Measurements from ENCODE around the gene PPP1R8.

PPP1R8 gene

DNA sequence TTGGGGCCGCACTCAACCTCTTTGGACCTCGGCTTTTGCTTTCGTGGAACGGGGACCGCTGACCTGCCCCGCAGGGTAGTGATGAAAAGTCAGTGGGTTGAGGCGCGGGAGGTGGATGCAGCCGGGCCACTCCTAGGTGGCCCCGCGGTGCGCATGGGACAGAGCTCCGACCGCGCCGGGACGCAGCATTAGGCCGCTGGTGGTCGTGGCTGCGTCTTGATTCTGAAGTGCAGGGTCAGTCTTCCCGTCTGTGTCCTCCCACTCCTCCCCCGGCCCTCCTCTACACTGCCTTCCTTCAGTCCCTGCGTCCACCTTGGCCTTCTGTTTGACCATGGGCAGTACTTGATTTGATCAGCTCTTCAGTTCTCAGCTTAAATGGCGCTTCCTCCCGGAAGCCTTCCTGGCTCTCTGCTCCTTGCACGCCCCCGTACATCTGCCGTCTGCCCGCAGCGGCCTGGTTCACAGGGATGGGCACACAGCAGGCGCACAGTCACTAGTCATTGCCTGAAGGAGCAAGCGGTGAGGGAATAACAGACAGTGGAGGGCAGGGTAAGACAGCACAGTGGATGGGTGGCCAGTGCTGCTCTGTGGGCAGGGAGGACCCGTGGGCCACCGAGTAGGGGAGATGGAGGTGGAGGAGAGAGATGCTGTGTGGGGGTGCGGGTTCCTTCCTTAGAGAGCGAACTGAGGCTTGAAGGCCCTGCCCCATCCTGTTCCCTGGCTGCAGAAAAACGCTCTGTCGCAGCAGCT, 42.4 kb downstream of the PPP1R8 start:
- Mint-ChIP-seq H3K9me3 (no peaks in the 10 kb centered on the region), H3K27ac (peak overlapping the region; percentile 81), H3K36me3 (ENCODE audit: low read depth) (peaks cover 14% of the 10 kb centered on the region), H3K4me1 (ENCODE audit: low read depth) (peaks cover 41% of the 10 kb centered on the region), H3K4me3 (peak overlapping the region; percentile 87), H3K27me3 (no peaks in the 10 kb centered on the region)
- DNase-seq, result peak; percentile 62

DNA sequence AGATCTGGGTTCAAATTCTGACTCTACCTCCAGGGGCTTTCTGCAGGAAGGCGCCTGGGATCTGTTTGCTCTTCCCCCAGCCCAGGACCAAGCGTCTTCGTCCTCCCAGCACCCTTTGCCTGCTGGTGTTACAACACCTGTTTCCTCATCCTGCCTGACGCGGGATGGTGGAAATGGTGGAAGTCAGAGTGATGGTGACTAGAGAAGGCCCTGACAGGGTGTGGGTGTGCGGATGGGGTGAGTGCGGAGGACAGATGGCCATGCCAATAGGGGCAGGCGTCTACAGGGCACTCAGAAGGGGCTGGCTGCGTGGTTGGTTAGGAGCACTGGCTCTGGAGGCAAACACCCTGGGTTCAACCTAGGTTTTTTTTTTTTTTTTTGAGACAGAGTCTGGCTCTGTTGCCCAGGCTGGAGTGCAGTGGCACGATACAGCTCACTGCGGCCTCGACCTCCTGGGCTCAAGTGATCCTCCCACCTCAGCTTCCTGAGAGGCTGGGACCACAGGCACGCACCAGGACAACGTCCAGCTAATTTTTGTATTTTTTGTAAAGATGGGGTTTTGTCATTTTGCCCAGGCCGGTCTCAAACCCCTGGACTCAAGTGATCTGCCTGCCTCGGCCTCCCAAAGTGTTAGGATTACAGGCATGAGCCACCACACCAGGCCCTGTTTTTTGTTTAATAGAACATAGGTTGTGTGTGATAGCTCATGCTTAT, 43.2 kb downstream of the PPP1R8 start:
- H3K27me3 Mint-ChIP-seq, result no peaks in the 10 kb centered on the region
- H3K4me1 Mint-ChIP-seq (ENCODE audit: low read depth), result peaks cover 33% of the 10 kb centered on the region
- H3K4me3 Mint-ChIP-seq, result peak overlapping the region; percentile 87
- DNase-seq, result peak; percentile 41
- H3K27ac Mint-ChIP-seq, result peak overlapping the region; percentile 56
- H3K9me3 Mint-ChIP-seq, result no peaks in the 10 kb centered on the region
- peaks cover 20% of the 10 kb centered on the region for H3K36me3 Mint-ChIP-seq (ENCODE audit: low read depth)

DNA sequence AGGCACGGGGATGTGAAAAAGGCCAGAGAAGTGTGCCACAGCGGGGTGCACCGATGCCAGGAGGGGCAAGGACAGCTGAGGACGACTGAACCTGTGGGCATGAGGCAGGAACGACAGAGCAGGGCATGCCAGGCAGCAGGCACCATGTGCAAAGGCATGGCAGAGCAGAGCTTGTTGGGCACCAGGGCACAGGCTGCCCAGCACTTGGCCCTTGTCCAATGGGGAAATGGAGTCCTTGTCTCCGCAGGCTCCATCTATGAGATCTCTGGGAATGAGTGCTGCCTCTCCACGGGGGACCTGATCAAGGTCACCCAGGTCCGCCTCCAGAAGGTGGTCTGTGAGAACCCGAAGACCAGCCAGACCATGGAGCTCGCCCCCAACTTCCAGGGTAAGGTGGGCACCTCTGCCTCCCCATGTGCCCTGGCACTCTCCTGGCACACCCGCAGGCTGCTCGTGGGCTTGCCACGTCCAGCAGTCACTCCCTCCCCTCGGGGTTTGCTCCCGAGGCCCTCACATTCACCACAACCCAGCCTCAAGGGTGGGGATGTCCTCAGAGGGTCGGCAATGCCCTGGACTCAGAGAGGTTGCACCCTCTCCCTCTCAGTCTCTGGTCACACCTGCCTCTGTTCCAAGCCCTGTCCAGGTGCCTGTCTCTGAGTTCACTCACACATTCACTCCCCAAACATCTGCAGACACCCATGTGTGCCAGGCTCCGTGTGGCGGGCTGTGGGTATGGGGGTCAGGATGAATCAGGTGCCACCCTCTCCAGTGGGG, 45.9 kb downstream of the PPP1R8 start:
- peaks cover 22% of the 10 kb centered on the region for H3K4me1 Mint-ChIP-seq (ENCODE audit: low read depth)
- H3K9me3 Mint-ChIP-seq, result no peaks in the 10 kb centered on the region
- peak; percentile 23 for DNase-seq
- H3K27ac Mint-ChIP-seq, result peak overlapping the region; percentile 6
- peaks cover 32% of the 10 kb centered on the region for H3K36me3 Mint-ChIP-seq (ENCODE audit: low read depth)
- H3K27me3 Mint-ChIP-seq, result no peaks in the 10 kb centered on the region
- H3K4me3 Mint-ChIP-seq, result no peak overlapping the region

DNA sequence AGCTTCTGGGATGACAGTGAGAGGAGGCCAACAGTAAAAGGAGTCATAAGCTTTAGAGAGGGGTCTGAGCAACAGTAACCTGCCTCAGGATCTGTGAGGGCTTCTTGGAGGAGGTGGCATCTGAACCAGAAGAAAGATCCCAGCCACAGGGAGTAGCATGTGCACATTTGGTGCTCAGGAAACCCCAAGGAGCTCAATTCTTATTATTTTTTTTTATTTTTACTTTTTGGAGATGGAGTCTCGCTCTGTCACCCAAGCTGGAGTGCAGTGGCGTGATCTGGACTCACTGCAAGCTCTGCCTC, 46.5 kb downstream of the PPP1R8 start:
- Mint-ChIP-seq H3K27ac (no peak overlapping the region), H3K4me1 (ENCODE audit: low read depth) (peaks cover 19% of the 10 kb centered on the region), H3K4me3 (no peak overlapping the region), H3K9me3 (no peaks in the 10 kb centered on the region), H3K27me3 (no peaks in the 10 kb centered on the region), H3K36me3 (ENCODE audit: low read depth) (peaks cover 37% of the 10 kb centered on the region)
- no peak for DNase-seq

DNA sequence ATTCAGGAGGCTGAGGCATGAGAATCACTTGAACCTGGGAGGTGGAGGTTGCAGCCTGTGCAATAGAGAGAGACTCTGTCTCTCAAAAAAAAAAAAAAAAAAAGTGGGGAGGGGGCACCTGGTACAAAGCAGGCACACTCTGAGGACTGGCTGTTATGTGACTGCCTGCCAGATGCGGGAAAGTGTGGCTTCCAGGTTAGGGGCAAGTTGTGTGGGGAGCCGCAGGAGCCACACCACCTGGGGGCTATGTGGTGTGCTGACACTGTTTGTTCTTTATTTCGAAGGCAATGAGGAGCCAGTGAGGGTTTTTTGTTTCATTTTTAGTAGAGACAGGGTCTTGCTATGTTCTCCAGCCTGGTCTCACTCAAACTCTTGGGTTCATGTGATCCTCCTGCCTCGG, 47.5 kb downstream of the PPP1R8 start:
- DNase-seq, result no peak
- peak overlapping the region; percentile 29 for H3K27ac Mint-ChIP-seq
- peaks cover 15% of the 10 kb centered on the region for H3K4me1 Mint-ChIP-seq (ENCODE audit: low read depth)
- H3K36me3 Mint-ChIP-seq (ENCODE audit: low read depth), result peaks cover 42% of the 10 kb centered on the region
- no peaks in the 10 kb centered on the region for H3K27me3 Mint-ChIP-seq
- no peaks in the 10 kb centered on the region for H3K9me3 Mint-ChIP-seq
- no peak overlapping the region for H3K4me3 Mint-ChIP-seq

DNA sequence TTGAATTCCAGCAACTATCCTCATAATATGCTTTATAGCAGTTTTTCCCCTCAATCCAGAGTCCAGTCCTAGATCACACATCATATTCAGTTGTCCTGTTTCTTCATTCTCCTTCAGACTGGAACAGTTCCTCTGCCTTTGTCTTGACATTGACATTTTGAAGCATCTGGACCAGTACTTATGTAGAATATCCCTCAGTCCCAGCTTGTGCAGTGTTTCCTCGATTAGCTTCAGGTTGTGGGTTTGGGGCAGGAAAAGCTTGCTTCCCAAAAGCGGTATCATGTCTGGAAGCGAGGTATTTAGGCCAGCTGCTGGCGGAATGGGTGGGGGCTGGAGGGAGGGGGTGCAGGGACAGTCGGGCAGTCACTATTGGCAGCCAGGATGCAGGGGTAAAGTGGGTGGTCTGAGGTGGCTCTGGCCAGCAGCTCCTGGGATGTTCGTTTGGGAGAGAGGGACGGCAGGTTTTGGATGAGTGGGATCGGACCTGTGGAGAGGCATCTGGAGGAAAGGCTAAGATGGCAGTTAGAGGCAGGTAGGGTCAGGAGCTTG, 48.3 kb downstream of the PPP1R8 start:
- Mint-ChIP-seq H3K27ac (peak overlapping the region; percentile 44), H3K9me3 (no peaks in the 10 kb centered on the region), H3K4me1 (ENCODE audit: low read depth) (peaks cover 12% of the 10 kb centered on the region), H3K27me3 (no peaks in the 10 kb centered on the region), H3K4me3 (no peak overlapping the region), H3K36me3 (ENCODE audit: low read depth) (peaks cover 48% of the 10 kb centered on the region)
- no peak for DNase-seq

DNA sequence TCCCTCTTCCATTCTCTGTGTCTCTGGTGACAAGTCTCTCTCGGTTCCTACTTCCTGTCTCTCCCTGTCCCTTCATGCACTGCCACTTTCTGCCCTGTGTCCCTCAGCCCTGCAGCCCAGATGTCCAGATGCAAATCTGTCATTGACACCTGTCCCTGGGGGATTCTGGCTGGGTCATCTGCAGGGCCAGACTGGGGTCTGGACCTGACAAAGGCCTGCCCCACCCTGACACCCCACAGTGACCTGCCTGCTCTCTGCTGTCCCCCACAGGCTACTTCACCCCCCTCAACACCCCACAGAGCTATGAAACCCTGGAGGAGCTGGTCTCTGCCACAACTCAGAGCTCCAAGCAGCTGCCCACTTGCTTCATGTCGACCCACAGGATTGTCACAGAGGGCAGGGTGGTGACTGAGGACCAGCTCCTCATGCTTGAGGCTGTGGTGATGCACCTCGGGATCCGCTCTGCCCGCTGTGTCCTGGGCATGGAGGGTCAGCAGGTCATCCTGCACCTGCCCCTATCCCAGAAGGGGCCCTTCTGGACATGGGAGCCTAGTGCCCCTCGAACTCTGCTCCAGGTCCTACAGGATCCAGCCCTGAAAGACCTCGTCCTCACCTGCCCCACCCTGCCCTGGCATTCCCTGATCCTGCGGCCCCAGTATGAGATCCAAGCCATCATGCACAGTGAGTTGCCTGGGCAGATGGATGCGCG, 48.9 kb downstream of the PPP1R8 start:
- peaks cover 19% of the 10 kb centered on the region for H3K4me1 Mint-ChIP-seq (ENCODE audit: low read depth)
- H3K27me3 Mint-ChIP-seq, result no peaks in the 10 kb centered on the region
- H3K4me3 Mint-ChIP-seq, result no peak overlapping the region
- H3K27ac Mint-ChIP-seq, result peak overlapping the region; percentile 44
- DNase-seq, result no peak
- no peaks in the 10 kb centered on the region for H3K9me3 Mint-ChIP-seq
- H3K36me3 Mint-ChIP-seq (ENCODE audit: low read depth), result peaks cover 54% of the 10 kb centered on the region

DNA sequence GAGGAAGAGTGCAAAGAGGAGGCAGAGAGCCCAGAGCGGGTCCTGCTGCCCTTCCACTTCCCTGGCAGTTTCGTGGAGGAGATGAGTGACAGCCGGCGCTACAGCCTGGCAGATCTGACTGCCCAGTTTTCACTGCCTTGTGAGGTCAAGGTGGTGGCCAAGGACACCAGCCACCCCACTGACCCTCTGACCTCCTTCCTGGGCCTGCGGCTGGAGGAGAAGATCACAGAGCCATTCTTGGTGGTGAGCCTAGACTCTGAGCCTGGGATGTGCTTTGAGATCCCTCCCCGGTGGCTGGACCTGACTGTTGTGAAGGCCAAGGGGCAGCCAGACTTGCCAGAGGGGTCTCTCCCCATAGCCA, 51.9 kb downstream of the PPP1R8 start:
- Mint-ChIP-seq H3K27ac (peak overlapping the region; percentile 22), H3K4me1 (ENCODE audit: low read depth) (peaks cover 41% of the 10 kb centered on the region), H3K9me3 (no peaks in the 10 kb centered on the region), H3K36me3 (ENCODE audit: low read depth) (peaks cover 77% of the 10 kb centered on the region), H3K4me3 (no peak overlapping the region), H3K27me3 (no peaks in the 10 kb centered on the region)
- DNase-seq, result no peak

DNA sequence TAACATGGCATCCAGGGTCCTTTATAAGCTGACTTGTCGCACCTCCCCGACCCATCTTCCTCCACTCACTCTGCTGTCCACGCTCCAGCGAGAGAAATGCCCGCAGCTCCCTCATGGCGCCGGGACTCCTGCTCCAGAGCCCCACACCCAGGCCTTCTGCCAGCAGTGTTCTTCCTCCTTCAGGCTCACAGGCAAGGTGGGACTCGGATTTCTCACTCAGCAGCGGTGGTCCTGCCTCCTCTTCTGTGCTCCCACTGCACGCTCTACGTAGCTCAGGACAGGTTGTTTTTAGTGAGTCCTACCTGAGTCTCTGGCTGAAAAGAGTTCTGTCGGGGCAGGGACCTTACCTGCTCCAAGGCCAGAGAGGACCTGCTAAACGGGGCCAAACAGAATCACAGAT, 53.0 kb downstream of the PPP1R8 start:
- H3K27ac Mint-ChIP-seq, result peak overlapping the region; percentile 75
- H3K4me1 Mint-ChIP-seq (ENCODE audit: low read depth), result peaks cover 45% of the 10 kb centered on the region
- no peak overlapping the region for H3K4me3 Mint-ChIP-seq
- peaks cover 77% of the 10 kb centered on the region for H3K36me3 Mint-ChIP-seq (ENCODE audit: low read depth)
- no peaks in the 10 kb centered on the region for H3K9me3 Mint-ChIP-seq
- H3K27me3 Mint-ChIP-seq, result no peaks in the 10 kb centered on the region
- DNase-seq, result no peak

DNA sequence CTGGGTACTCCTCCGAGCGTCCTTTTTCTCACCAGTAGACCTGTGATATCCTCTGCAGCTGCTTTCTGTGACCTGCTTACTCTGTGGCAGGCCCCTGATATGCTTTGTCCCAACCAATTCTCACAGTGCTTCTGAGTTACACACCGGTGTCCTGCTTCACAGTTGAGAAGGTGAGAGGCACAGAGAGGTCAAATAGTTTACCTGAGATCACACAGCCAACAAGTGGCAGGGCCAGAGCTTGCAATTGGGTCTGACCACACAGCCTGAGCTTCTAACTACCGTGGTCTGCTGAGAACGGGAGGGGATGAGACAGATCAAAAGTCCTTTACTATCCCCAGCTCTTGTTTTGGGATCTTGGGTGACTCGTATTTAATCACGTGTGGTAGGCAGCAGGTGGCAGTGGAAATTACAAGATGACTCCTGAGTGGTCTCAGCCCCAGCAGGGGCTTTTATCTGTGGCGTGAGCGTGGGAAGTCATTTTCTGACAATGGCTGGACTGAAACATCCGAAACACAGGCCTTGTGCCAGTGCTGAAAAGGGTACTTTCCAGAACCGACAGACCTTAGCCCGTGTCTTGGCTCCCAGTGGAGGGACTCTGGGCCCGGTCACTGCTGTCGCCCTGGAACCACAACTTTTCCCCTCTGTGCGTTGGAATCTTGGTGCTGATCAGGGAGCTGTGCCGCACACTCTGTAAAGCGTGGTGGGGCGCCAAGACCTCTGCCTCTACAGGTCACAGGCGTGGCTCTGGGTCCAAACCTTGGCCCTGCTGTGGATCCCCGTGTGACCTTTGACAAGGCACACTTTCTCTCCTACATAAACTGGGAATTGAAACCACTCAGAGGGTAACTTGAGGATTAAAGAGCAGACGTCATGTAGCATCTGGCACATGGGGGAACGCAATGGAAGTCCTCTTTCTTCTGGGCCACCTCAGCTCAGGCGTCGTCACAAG, 53.7 kb downstream of the PPP1R8 start:
- H3K9me3 Mint-ChIP-seq, result no peaks in the 10 kb centered on the region

DNA sequence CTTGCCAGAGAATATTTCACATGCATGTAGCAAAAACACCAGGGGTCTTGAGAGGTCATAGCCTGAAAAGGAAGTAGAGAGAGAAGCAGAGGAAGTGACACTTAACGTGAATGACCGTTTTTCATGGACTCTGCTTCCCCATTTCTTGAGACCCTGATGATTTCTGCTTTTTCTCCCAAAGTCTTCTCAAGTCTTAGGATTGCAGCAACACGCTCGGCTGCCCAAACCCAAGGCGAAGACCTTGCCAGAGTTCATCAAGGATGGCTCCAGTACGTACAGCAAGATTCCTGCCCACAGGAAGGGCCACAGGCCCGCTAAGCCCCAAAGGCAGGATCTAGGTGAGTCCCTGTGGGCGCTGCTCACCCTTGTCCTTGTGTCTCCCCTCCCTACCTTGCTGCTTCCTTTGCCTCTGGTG, 54.5 kb downstream of the PPP1R8 start:
- DNase-seq, result no peak

More for the DNA sequence above, 53.7 kb downstream of the PPP1R8 start:
- no peak overlapping the region for H3K4me3 Mint-ChIP-seq
- H3K36me3 Mint-ChIP-seq (ENCODE audit: low read depth), result peaks cover 80% of the 10 kb centered on the region
- DNase-seq, result no peak
- H3K27ac Mint-ChIP-seq, result peak overlapping the region; percentile 75
- no peaks in the 10 kb centered on the region for H3K27me3 Mint-ChIP-seq
- peaks cover 48% of the 10 kb centered on the region for H3K4me1 Mint-ChIP-seq (ENCODE audit: low read depth)

DNA sequence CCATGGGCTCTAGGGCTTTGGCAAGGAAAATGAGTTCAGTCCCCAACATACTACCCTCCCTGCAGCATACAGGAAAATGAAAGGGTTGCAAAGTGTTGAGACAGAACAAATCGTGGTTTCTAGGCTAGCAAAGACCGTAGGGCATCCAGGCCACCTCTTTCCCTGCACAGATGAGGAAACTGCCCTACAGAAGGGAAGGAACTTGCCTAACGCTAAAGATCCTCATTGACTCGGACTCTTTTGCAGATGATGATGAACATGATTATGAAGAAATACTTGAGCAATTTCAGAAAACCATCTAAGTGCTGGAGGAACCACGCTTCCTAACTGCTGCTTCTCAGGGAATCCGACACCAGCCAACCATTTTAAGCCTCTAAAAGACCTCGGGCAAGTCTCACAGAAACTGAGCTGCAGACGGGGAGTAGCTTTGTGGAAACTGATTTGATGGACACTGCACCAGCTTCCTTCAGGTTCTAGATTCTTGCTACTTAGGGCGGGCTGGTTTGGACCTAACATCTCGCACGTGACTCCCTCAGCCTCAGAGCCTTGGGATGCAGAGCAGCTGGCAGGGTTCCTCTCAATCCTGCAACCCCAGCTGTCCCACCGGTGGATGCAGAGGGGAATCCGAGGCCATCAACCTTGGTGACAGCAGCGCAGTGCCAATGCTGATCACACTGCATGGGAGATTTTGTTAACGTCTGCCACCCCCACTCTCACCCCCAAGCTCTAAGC, 55.2 kb downstream of the PPP1R8 start:
- Mint-ChIP-seq H3K27me3 (no peaks in the 10 kb centered on the region), H3K4me1 (ENCODE audit: low read depth) (peaks cover 54% of the 10 kb centered on the region), H3K4me3 (no peak overlapping the region), H3K27ac (peak overlapping the region; percentile 93), H3K36me3 (ENCODE audit: low read depth) (peaks cover 86% of the 10 kb centered on the region), H3K9me3 (no peaks in the 10 kb centered on the region)
- DNase-seq, result no peak

More for the DNA sequence above, 54.5 kb downstream of the PPP1R8 start:
- Mint-ChIP-seq H3K27ac (peak overlapping the region; percentile 75), H3K9me3 (no peaks in the 10 kb centered on the region), H3K36me3 (ENCODE audit: low read depth) (peaks cover 80% of the 10 kb centered on the region), H3K4me1 (ENCODE audit: low read depth) (peaks cover 50% of the 10 kb centered on the region), H3K27me3 (no peaks in the 10 kb centered on the region), H3K4me3 (no peak overlapping the region)

DNA sequence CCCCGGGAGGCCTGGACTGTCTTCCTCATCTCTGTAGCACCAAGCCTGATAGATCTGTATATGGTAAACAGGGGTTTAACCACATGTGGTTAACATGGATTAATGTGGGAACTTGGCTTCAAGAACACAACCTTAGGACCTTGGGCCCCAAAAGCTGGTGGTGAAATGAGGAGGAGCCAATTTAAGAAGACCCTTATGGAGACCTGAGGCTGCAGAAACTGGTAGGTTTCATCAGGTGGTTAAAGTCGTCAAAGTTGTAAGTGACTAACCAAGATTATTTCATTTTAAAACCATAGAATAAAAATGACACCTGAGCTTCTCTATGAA, 55.7 kb downstream of the PPP1R8 start:
- Mint-ChIP-seq H3K36me3 (ENCODE audit: low read depth) (peaks cover 90% of the 10 kb centered on the region), H3K4me3 (no peak overlapping the region), H3K27me3 (no peaks in the 10 kb centered on the region)

More for the DNA sequence above, 55.7 kb downstream of the PPP1R8 start:
- Mint-ChIP-seq H3K27ac (peak overlapping the region; percentile 93), H3K9me3 (no peaks in the 10 kb centered on the region), H3K4me1 (ENCODE audit: low read depth) (peaks cover 59% of the 10 kb centered on the region)
- no peak for DNase-seq

Measured in activated T-cell treated with anti-CD3 and anti-CD28 coated beads, Interleukin-2, amount 50 U/mL, for 24 hours (primary cell).